Measurements from ENCODE around the gene ONECUT3.
"Not testable (repeated sequence)": the region's sequence is repeated elsewhere in the genome, so short reads cannot be mapped to it uniquely, and the experiment has no call there.

Gene ONECUT3

DNA sequence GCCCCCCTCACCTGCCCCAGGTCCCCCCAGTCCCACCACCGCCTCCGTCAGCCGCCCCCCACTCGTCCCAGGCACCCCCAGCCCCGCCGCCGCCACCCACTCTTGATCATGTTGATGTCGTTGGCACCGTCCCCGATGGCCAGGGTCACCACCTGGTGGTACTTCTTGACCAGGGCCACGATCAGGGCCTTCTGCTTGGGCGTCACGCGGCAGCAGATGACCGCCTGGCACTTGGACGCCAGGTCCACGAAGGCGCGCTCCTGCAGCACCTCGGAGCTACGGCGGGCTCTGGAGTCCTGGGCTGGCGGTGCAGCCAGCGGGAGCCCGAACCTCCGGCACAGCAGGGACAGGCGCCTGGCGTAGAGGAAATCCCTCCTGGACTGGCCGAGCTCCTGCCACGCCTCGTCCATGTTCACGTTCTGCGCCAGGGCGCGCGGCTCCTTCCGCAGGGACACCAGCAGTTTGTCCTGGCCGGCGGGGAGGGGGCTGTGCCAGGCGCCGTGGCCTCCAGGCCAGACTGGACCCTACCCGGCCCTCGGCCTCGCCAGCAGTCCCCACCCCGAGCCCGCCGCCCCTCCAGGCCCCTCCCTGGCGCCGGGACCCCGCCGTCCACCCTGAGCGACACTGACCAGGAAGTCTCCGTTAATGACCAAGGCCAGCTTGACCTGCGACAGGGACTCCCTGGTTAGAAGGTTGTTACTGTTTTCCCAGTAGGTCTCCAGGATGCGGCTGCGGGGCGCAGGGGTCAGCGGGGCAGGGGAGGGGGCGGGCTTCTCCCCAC, 36.1 kb downstream of the ONECUT3 start:
- no peaks in the 10 kb centered on the region for H3K4me1 ChIP-seq (ENCODE audit: insufficient read depth, low read length)
- H3K27me3 ChIP-seq (ENCODE audit: insufficient read depth, low read length): peaks cover 17% of the 10 kb centered on the region
- H3K36me3 ChIP-seq (ENCODE audit: insufficient read depth, low read length): no peaks in the 10 kb centered on the region
- no peak overlapping the region for H2AFZ ChIP-seq (ENCODE audit: low read depth, low read length)
- no peaks in the 10 kb centered on the region for H3K9me3 ChIP-seq (ENCODE audit: low read length)
- no peak overlapping the region for H3K4me3 ChIP-seq (ENCODE audit: low read length)

GRCh38 chr19:1790054-1790792, 36.9 kb downstream of the ONECUT3 start:
- H3K36me3 ChIP-seq (ENCODE audit: insufficient read depth, low read length): no peaks in the 10 kb centered on the region
- H3K9me3 ChIP-seq (ENCODE audit: low read length): no peaks in the 10 kb centered on the region
- H3K27me3 ChIP-seq (ENCODE audit: insufficient read depth, low read length): peaks cover 15% of the 10 kb centered on the region
- H2AFZ ChIP-seq (ENCODE audit: low read depth, low read length): no peak overlapping the region
- H3K4me3 ChIP-seq (ENCODE audit: low read length): no peak overlapping the region
- no peaks in the 10 kb centered on the region for H3K4me1 ChIP-seq (ENCODE audit: insufficient read depth, low read length)

- H3K4me3 ChIP-seq (ENCODE audit: low read length): no peak overlapping the region
- no peak overlapping the region for H2AFZ ChIP-seq (ENCODE audit: low read depth, low read length)
- no peaks in the 10 kb centered on the region for H3K36me3 ChIP-seq (ENCODE audit: insufficient read depth, low read length)
- no peaks in the 10 kb centered on the region for H3K9me3 ChIP-seq (ENCODE audit: low read length)
- peaks cover 20% of the 10 kb centered on the region for H3K27me3 ChIP-seq (ENCODE audit: insufficient read depth, low read length)
- H3K4me1 ChIP-seq (ENCODE audit: insufficient read depth, low read length): no peaks in the 10 kb centered on the region
Measured at GRCh38 chr19:1791879-1792278, 38.6 kb downstream of the ONECUT3 start.

GRCh38 chr19:1794424-1795172, 41.3 kb downstream of the ONECUT3 start:
- Histone ChIP-seq H3K27me3 (ENCODE audit: insufficient read depth, low read length) (peaks cover 9% of the 10 kb centered on the region), H3K4me1 (ENCODE audit: insufficient read depth, low read length) (no peaks in the 10 kb centered on the region), H3K4me3 (ENCODE audit: low read length) (no peak overlapping the region), H3K9me3 (ENCODE audit: low read length) (no peaks in the 10 kb centered on the region), H3K36me3 (ENCODE audit: insufficient read depth, low read length) (no peaks in the 10 kb centered on the region), H2AFZ (ENCODE audit: low read depth, low read length) (no peak overlapping the region)

GRCh38 chr19:1796395-1797142, 43.3 kb downstream of the ONECUT3 start:
- H3K36me3 ChIP-seq (ENCODE audit: insufficient read depth, low read length): no peaks in the 10 kb centered on the region
- H3K4me1 ChIP-seq (ENCODE audit: insufficient read depth, low read length): no peaks in the 10 kb centered on the region
- no peaks in the 10 kb centered on the region for H3K9me3 ChIP-seq (ENCODE audit: low read length)
- H2AFZ ChIP-seq (ENCODE audit: low read depth, low read length): no peak overlapping the region
- no peak overlapping the region for H3K4me3 ChIP-seq (ENCODE audit: low read length)
- H3K27me3 ChIP-seq (ENCODE audit: insufficient read depth, low read length): peaks cover 9% of the 10 kb centered on the region

GRCh38 chr19:1797313-1797712, 44.0 kb downstream of the ONECUT3 start:
- H3K4me3 ChIP-seq (ENCODE audit: low read length); H3K27me3 ChIP-seq (ENCODE audit: insufficient read depth, low read length); H3K9me3 ChIP-seq (ENCODE audit: low read length); H3K36me3 ChIP-seq (ENCODE audit: insufficient read depth, low read length); H2AFZ ChIP-seq (ENCODE audit: low read depth, low read length); H3K4me1 ChIP-seq (ENCODE audit: insufficient read depth, low read length): not testable (repeated sequence)

- peaks cover 7% of the 10 kb centered on the region for H3K27me3 ChIP-seq (ENCODE audit: insufficient read depth, low read length)
Measured at GRCh38 chr19:1799695-1800342, 46.5 kb downstream of the ONECUT3 start.

GRCh38 chr19:1804858-1805257, 51.6 kb downstream of the ONECUT3 start:
- Histone ChIP-seq H3K36me3 (ENCODE audit: insufficient read depth, low read length) (no peaks in the 10 kb centered on the region), H3K27me3 (ENCODE audit: insufficient read depth, low read length) (no peaks in the 10 kb centered on the region), H3K9me3 (ENCODE audit: low read length) (no peaks in the 10 kb centered on the region), H3K4me1 (ENCODE audit: insufficient read depth, low read length) (no peaks in the 10 kb centered on the region), H3K4me3 (ENCODE audit: low read length) (no peak overlapping the region), H2AFZ (ENCODE audit: low read depth, low read length) (no peak overlapping the region)

More at GRCh38 chr19:1799695-1800342, 46.5 kb downstream of the ONECUT3 start:
- Histone ChIP-seq H3K36me3 (ENCODE audit: insufficient read depth, low read length) (no peaks in the 10 kb centered on the region), H3K9me3 (ENCODE audit: low read length) (no peaks in the 10 kb centered on the region), H2AFZ (ENCODE audit: low read depth, low read length) (no peak overlapping the region), H3K4me1 (ENCODE audit: insufficient read depth, low read length) (no peaks in the 10 kb centered on the region), H3K4me3 (ENCODE audit: low read length) (no peak overlapping the region)

GRCh38 chr19:1805401-1806183, 52.3 kb downstream of the ONECUT3 start:
- H2AFZ ChIP-seq (ENCODE audit: low read depth, low read length): no peak overlapping the region
- H3K4me3 ChIP-seq (ENCODE audit: low read length): no peak overlapping the region
- no peaks in the 10 kb centered on the region for H3K27me3 ChIP-seq (ENCODE audit: insufficient read depth, low read length)
- H3K36me3 ChIP-seq (ENCODE audit: insufficient read depth, low read length): no peaks in the 10 kb centered on the region
- H3K9me3 ChIP-seq (ENCODE audit: low read length): no peaks in the 10 kb centered on the region
- no peaks in the 10 kb centered on the region for H3K4me1 ChIP-seq (ENCODE audit: insufficient read depth, low read length)

DNA sequence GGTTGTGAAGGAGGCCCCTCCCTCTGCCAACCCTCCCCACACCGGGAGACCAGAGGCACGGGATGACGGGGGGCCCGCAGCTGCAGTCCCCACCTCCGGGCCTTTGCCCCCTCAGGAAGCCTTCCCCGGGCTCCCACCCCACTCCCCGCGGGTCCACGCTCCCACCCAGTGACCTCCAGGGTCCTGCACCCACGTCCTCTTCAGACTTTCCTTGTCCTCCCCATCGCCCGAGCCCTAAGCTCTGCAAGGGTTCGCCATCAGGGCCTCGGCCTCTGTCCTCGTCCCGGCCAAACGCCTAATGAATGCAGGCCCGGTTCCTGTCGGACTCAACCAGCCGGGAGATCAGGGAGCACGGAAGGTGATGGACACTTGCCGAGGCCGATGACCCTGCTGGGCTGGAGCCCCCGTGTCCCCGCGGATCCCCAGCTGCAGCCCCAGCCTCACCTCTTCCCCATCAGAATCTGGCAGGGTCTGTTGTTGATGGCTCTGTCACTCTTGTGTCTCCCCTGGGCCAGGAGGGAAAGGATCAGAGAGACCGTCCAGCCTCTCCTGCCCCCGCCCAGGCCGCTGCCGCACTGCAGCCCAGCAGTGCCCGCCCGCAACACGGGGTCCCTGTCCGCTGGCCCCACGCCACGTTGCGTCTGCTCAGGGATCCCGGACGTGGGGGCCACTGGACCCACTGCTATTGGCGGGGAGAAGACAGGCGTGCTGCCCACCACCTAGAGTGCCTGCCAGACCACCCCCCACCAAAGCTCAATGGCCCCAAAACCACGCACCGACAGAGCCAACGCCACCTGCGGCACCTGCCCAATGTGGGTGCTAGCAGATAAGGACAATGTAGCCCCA, 53.1 kb downstream of the ONECUT3 start:
- Histone ChIP-seq H3K27me3 (ENCODE audit: insufficient read depth, low read length) (no peaks in the 10 kb centered on the region), H3K4me3 (ENCODE audit: low read length) (no peak overlapping the region), H2AFZ (ENCODE audit: low read depth, low read length) (no peak overlapping the region)

DNA sequence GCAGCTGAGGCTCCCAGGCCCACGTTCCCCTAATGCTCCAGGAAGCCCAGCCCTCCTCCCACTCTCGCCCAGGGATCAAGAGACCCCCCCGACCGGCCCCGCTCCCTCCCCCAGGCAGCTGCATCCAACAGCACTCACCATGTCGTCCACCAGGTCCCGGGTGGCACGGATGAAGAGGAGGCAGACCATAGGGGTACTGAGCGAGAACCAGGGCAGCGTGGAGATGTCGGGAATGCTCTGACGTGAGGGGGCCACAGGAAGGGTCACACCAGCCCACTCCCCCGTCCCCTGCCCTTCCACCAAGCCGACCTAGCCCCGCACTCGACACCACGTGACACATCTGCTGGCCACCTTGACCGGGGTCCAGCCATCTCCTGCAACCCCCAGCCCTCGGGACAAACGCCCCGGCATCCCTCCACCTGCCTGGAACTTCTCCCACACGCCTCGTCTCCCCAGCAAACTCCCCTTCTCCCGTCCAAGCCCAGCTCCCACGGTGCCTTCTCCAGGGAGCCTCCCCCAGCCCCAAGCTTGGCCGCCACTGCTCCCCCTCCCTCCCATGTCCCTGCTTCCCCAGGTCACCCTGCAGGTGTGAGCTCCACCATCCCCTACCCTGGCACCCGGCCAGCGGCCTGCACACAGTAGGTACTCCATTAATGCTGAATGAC, 53.9 kb downstream of the ONECUT3 start:
- H2AFZ ChIP-seq (ENCODE audit: low read depth, low read length): no peak overlapping the region
- no peak overlapping the region for H3K4me3 ChIP-seq (ENCODE audit: low read length)
- H3K4me1 ChIP-seq (ENCODE audit: insufficient read depth, low read length): no peaks in the 10 kb centered on the region
- H3K9me3 ChIP-seq (ENCODE audit: low read length): no peaks in the 10 kb centered on the region
- H3K36me3 ChIP-seq (ENCODE audit: insufficient read depth, low read length): no peaks in the 10 kb centered on the region
- H3K27me3 ChIP-seq (ENCODE audit: insufficient read depth, low read length): no peaks in the 10 kb centered on the region

More for the DNA sequence above, 53.1 kb downstream of the ONECUT3 start:
- Histone ChIP-seq H3K4me1 (ENCODE audit: insufficient read depth, low read length) (no peaks in the 10 kb centered on the region), H3K9me3 (ENCODE audit: low read length) (no peaks in the 10 kb centered on the region), H3K36me3 (ENCODE audit: insufficient read depth, low read length) (no peaks in the 10 kb centered on the region)

Data from neuron (in vitro differentiated cells).